GM19463 (cell line): ENCODE results near the gene FRMD4B.

Source experiments
- ATAC-seq: cut with Tn5 transposase; IDR thresholded peaks from one replicate; pipeline ENCODE4 v1.9.1; 2021; ENCODE audit warnings: mild to moderate bottlenecking, moderate library complexity; ENCODE audit not compliant: unreplicated experiment

Gene FRMD4B

GRCh38 chr3:69385723-69386555 is at the start of gene FRMD4B:
Gene FRMD4B, minus strand, starts transcription at chr3:69386088. Its CDS starts 99 bp downstream, at chr3:69385989.
- ATAC-seq: peak; percentile 45

DNA sequence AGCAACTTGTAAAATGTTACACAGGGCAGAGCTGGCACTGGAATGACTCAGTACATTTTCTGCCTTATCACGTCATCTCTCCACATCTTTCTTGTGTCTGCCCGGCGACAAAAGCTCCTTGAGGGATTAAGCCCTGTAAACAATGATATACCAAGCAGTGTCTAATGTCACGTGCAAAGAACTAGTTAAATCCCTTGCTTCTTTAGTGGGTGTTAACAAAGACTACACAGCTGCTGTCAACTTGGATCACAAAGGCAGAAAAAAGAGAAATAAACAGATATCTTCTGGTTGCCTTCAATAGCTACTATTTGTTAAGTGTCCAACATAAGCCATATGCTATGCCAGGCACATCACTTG is 48.1 kb upstream of the FRMD4B start:
- no peak for ATAC-seq

DNA sequence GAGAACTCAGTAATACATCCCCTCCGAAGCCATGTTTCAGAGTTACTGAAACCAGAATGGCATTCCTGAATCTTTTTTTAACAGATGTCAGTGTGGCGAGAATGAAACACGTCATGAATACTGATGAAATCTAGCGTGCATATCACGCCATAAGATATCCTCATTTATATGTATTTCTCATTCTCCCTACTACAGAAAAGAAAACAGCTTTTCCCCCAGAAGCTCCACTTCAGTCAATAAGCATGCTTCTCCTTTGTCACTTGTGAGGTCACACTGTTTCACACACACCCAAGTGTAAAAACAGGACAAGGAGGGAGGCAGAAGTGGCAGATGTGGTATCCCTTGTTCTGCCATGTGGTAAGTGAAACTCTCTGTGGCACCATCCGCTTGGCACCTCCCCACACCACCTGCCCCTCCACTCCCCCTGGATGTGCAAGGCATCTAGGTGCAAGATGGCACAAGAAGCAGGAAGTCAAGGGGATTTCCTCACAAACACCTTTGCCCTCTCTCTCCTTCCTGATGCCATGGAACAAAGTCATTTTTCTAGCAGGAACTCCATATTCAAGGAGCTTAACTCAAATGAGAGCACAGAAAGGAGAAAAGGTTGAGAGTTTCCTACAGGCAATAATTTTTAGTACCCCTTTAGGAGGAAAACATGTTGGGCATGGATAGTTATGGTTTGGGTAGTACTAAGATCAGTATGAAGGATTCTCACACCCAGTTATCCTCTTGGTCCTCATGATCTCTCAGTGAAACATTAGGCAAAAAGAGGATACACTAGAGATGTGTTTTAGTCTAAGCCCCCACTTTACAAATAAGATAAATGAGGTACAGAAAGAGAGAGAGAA is 47.5 kb upstream of the FRMD4B start:
- no peak for ATAC-seq

DNA sequence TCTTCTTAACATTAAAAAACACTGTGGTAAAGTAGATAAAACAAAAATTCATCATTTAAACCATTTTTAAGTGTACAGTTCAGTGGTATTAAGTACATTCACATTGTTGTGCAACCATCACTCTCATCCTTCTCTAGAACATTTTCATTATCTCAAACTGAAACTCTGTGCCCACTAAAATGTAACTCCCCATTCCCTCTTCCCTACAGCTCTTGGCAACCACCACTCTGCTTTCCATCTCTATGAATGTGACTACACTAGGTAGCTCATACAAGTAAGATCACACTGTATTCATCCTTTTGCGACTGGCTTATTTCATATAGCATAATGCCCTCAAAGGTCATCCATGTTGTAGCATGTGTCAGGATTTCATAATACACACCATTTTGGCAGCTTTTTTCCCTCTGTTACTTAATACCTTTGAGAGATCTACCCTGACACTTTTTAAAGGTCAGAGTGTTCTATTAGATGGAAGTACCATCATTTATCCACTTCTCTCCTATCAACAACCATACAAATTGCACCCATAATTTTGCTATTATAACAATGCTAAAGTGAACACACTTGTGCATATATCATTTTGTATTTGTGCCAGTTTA is 42.9 kb upstream of the FRMD4B start:
- ATAC-seq: no peak

- ATAC-seq: no peak
Measured at GRCh38 chr3:69426967-69427304, 41.0 kb upstream of the FRMD4B start.

DNA sequence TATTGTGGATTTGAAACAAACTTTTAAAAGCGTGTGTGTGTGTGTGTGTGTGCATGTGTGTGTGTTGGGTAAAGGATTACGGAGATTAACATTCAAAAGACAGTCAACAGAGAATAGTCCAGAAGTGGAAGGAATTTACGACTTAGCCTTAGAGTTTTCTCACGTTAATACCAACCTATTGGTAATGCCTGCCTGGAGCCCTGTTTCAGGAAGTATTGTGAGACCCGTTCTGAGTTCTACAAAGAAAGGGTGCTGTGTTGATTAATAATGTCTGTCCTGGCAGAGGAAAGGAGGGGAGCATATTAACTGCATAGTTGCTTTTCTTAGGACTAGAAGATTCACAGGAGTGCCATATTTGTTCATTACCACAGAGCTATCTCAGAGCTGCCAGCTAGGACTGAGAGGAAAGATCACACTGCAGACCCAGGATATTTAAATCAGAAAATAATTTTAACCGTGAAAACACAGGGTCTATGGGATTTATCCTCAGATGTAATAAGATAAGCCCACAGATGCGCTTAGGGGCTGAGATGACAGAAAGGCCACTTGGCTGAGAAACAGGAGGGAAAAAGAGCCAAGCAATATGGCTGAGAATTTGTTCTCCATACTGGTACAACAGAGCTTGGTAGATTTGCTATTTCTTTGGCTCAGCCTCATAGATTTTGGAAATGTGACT is 40.5 kb upstream of the FRMD4B start:
- no peak for ATAC-seq

- peak; percentile 62 for ATAC-seq
Measured at GRCh38 chr3:69425249-69425648, 39.4 kb upstream of the FRMD4B start.

DNA sequence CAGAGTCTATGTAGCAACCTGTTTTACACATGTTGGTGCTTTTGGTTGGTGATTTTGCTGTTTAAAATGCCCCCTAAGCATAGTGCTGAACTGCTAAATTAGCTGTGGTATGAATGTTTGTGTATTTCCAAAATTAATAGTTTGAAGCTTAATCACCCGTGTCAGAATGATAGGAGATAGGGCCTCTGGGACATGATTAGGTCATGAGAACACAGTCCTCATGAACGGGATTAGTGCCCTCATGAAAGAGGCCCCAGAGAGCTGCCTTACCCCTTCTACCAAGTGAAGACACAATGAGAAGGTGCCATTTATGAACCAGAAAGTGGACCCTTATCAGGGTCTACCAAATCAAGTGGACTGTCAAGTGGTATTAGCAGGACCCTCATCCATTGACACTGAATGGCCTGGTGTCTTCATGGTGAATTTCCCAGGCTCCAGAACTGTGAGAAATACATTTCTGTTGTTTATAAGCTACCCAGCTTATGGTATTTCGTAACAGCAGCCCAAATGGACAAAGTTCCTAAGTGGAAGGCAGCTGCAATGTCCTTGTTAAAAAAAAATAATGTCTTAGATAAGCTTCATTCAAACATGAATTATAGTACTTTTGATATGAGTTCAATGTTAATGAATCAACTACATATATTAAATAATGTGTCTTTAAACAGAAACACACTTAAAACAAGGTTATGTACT is 37.7 kb upstream of the FRMD4B start:
- no peak for ATAC-seq

- no peak for ATAC-seq
Measured at GRCh38 chr3:69422751-69423150, 36.9 kb upstream of the FRMD4B start.

DNA sequence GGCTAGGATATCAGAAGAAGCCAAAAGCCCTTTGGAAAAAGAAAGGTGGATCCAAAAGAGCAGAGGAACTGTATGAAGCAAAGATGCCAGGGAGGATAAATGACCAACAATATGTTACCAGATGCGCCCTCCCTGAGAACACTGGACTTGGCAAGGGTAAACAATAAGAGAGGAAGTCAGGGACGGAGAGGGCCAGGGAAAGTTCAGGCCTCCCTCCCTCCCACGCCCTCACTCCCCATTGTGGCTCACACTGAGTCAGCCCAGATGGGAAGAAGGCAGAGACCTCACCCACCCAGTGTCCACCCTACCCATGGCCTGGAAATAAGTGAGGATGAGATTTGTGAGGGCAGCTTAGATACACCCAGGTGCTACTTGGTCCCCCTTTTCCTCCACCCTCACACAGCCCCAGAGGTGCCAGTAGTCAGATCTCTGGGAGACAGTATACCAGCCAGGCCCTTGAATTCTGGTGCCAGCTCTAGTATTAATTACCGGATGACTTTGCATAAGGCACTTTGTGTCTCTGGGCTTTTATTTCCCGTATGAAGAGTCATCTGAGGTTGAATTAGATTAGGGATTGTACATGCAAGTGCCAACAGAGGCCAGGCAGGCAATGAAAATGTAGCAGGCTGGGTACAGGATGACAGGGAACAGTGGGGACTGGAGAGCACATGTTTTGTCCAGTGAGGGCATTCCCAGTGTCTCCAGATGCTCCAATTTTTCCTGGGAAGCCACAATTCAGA is 35.1 kb upstream of the FRMD4B start:
- ATAC-seq: no peak

DNA sequence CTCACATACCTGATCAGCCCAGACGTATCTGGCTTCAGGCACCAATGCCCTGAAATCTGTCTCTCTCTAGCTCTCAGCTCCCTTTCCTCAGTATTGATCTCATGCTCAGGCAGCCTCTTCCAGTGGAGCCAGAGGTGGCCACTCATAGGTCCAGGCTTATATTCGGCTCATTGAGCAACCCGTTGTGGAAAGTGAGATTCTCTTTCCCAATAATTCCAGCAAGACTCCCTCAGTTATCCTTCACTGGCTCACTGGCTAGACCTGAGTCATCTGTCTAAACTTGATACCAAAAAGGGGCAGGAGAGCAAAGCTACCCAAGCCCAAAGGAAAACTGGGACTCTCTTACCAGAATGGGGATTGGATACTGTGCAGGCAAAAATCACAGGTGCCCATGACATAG is 33.4 kb upstream of the FRMD4B start:
- no peak for ATAC-seq

DNA sequence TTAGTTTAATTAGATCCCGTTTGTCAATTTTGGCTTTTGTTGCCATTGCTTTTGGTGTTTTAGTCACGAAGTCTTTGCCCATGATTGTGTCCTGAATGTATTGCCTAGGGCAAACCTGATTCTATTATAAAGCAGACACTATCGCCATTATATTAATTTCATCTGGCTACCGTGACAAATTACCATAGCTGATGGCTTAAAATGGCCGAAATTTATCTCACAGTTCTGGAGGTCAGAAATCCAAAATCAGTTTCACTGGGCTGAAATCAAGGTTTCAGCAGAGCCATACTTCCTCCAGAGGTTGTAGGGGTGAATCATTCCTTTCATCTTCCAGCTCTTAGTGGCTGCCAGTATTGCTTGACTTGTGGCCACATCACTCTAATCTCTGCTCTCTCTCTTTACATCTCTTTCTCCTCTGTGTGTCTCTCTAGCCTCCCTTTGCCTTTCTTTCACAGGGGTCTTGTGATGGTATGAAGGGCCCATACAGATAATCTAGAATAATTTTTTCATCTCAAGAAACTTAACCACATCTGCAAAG is 31.7 kb upstream of the FRMD4B start:
- no peak for ATAC-seq

DNA sequence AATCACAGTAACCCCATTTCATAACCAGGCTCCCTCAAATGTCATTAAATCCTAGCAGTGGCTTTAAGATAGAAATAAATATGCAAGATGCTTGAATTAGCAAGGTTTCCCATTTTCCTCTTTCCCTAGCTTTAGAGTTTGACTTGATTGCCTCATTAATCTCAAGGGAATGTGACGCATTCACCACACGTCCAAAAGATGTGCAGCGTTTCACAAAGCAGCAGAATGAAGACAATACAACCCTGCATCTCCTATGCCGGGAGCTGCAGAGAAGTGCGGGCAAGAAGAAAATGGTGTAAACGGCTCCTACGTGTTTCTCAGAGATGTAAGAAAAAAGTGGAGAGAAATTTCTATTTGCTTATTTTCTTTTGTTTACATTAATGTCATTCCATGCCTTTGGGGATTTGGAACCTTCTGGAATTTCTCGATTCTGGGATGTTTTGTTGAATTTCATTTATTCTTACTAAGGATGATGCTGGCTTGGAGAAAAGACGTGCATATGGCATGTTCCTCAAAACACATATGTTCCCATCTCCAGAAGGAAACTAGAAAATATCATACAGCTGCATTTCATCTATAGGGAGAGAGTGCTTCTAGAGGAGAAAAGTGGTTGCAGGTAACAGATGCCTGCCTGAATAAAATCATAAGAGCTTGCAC is 27.8 kb upstream of the FRMD4B start:
- ATAC-seq: no peak

GRCh38 chr3:69411346-69411745 is 25.5 kb upstream of the FRMD4B start:
- no peak for ATAC-seq

GRCh38 chr3:69410301-69410700 is 24.4 kb upstream of the FRMD4B start:
- peak; percentile 100 for ATAC-seq

DNA sequence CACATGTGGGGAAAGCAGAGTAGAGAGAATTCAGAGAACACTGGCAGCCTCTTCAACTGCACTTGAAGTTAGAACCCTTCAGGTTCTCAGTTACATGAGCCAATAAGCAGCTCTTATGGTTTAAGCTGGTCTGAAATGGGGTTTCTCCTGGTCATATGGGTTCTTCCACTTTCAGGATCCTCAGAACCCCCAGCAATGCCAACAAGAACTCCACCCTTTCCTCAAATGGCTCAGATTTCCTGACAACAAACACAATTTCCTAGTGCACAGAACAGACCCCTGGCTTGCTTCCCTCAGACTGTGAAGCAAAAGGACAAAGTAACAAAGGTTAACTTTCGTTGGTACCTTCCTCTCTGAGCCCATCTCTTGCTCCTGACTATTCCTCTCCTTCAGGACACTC is 23.9 kb upstream of the FRMD4B start:
- ATAC-seq: no peak

DNA sequence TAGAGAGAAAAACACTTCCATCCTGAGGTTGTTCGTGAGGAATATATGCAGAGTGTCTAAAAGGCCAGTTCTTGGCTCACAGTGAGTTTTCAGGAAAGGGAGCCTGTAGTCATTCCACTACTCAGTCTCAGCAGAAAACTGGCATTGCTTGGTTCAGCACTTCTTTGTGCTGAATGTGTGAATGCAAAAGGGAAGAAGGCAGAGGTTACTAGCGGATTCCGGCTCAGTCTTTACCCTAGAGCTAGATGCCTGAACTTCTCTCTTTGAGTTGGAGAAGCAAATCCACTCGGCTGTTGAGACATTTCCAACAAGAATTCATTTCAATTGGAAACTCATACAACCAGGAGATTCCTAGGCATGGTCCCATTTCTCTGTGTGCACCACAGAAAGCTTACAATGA is 23.1 kb upstream of the FRMD4B start:
- ATAC-seq: no peak

GRCh38 chr3:69408542-69408941 is 22.7 kb upstream of the FRMD4B start:
- ATAC-seq: no peak

DNA sequence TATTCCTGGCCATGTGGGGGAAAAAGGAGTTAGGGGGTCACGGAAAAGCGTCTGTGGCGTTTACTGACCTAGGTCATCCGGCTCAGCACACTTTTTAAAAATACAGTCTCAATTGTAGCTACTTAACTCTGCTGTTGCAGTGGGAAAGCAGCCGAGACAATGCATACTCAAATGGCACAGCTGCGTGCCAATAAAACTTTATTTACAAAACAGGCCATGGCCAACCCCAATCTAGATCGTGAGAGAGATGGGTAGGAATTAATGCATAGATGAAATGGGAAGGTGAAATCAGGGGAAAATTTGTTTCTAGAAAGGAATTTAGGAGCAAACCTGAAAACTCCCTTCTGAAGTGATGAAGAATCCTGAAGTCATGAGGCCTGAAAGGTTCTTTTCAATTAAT is 22.0 kb upstream of the FRMD4B start:
- no peak for ATAC-seq
